OCI-LY3 (cell line): ENCODE measurements around the gene MT1G.

Source experiments
- CTCF ChIP-seq: fragments of 200-600, 300-600 bp; sonication (generic); IDR thresholded peaks from 2 replicates; pipeline ENCODE4 v1.5.1; 2014; ENCODE audit warnings: antibody characterized with exemption, low read length, low read depth
- EZH2phosphoT487 ChIP-seq: fragments of 200-600 bp; shearing (Covaris generic); IDR thresholded peaks from 2 replicates; pipeline ENCODE4 v1.6.1; 2018; ENCODE audit warnings: antibody characterized with exemption, mixed run types, low read depth

DNA sequence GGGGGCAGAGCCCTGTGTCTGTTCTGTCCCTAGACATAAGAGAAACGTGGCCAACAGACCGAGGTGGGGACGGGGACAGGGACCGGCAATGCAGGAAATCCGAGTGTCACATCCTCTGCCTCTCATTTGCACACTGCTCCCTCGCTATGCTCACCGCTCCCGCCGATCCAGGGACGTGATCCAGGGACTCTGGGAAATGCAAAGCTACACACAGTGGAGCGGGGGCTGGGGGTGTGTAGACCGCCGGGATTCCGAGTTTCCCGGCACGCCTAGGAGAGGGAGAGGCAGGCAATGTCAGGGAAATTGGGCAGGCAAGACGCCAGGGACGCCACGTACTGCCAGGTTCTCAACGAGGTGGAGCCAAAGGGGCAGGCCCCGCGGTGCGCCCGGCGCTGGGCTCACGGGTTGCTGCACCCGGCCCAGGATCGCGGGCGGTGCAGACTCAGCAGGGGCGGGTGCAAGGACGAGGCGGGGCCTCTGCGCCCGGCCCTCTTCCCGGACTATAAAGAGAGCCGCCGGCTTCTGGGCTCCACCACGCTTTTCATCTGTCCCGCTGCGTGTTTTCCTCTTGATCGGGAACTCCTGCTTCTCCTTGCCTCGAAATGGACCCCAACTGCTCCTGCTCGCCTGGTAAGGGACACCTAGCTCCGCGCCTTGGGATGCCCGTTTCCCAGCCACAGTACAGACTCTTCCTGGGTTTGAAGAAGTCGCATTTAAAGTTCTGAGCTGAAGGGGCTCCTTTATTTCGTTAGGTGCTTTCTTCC, 14.3 kb upstream of the MT1G start, which contains the start of gene MT1X:
- TF ChIP-seq CTCF (no peak), EZH2phosphoT487 (no peak)
